HepG2 (cell line): Measurements from ENCODE around the gene SHISAL1. TPM values are rescaled to one million over a fixed set of nuclear protein-coding genes. Genes with fewer than 3 reads are reported as not detected.

Experiments
- ATAC-seq: fragments of 200-7000 bp; cut with Tn5 transposase; 3 replicates; pipeline ENCODE4 v1.9.1; 2020; ENCODE audit warnings: mild to moderate bottlenecking, moderate library complexity
- BruUV-seq: library from RNA; stranded (reverse); fragments of 400-500 nt; replicated peaks from 2 replicates; lab custom pipeline; 2021; lab: Mats Ljungman, UMichigan
- CTCF ChIA-PET: fragments of 300-600 bp; formaldehyde crosslinking; extraction: SDS; loops from one replicate; lab custom pipeline; 2021; ENCODE audit warnings: low total read pairs, inconsistent platforms, low intra/inter-chr PET ratio; lab: Yijun Ruan, JAX
- POLR2A ChIA-PET: fragments of 350-600 bp; sonication (Branson Sonifier 250); formaldehyde crosslinking; loops from one replicate; lab custom pipeline; 2020; ENCODE audit warnings: antibody characterized with exemption, inconsistent platforms; lab: Yijun Ruan, JAX
- DNase-seq: peaks from one replicate; pipeline ENCODE4 v3.0.0-alpha.2; 2015; ENCODE audit warnings: low spot score
- FAIRE-seq: peaks from 3 replicates; lab custom pipeline; 2011; peaks lifted over from hg19 to GRCh38; lab: Jason Lieb, UNC
- H2AFZ ChIP-seq: one replicate; pipeline ENCODE4 v1.6.1; 2011; ENCODE audit warnings: low read length, inconsistent platforms
- H3K27ac ChIP-seq: fragments of 300-600 bp; 3 replicates; pipeline ENCODE4 v1.8.0; 2011; ENCODE audit warnings: mixed run types, mild to moderate bottlenecking, mixed read lengths, low read length, inconsistent platforms; ENCODE audit not compliant: insufficient read depth; ENCODE audit errors: extremely low read length
- H3K27me3 ChIP-seq, 2 experiments: fragments of 200-600 bp in 1 of 2; 2 replicates in 1 of 2; 3 replicates in 1 of 2; pipeline versions ENCODE4 v1.6.0 to v1.8.0; 2011; ENCODE audit warnings: low read length in 2 of 2, mild to moderate bottlenecking in 2 of 2, moderate library complexity in 2 of 2, inconsistent platforms in 1 of 2; ENCODE audit not compliant: insufficient read depth in 2 of 2, control insufficient read depth in 1 of 2
- H3K36me3 ChIP-seq, 2 experiments: fragments of 200-600 bp in 1 of 2; replicated peaks in 1 of 2; 2 replicates in 1 of 2; 3 replicates in 1 of 2; pipeline versions ENCODE4 v1.5.1 to v1.8.0; 2011; ENCODE audit warnings: low read length in 2 of 2, inconsistent platforms in 1 of 2; ENCODE audit not compliant: insufficient read depth in 2 of 2, control insufficient read depth in 1 of 2
- H3K4me1 ChIP-seq: 2 replicates; pipeline ENCODE4 v1.5.1; 2012; ENCODE audit warnings: low read length, inconsistent platforms; ENCODE audit not compliant: insufficient read depth
- H3K4me2 ChIP-seq: 2 replicates; pipeline ENCODE4 v1.6.0; 2011; ENCODE audit warnings: low read depth, low read length, inconsistent platforms
- H3K4me3 ChIP-seq, 3 experiments: fragments of 200-600 bp in 1 of 3; sonication (generic), shearing (Covaris generic) in 1 of 3; replicated peaks in 1 of 3; 2 replicates each; pipeline ENCODE4 v1.5.1; 2011 to 2016; ENCODE audit warnings: low read length in 3 of 3, inconsistent platforms in 2 of 3, low read depth in 2 of 3, mild to moderate bottlenecking in 2 of 3, control low read depth in 1 of 3, mixed read lengths in 1 of 3; ENCODE audit not compliant: insufficient read depth in 1 of 3
- H3K79me2 ChIP-seq: one replicate; pipeline ENCODE4 v1.6.1; 2011; ENCODE audit warnings: low read length, inconsistent platforms; ENCODE audit not compliant: insufficient read depth
- H3K9ac ChIP-seq: 2 replicates; pipeline ENCODE4 v1.6.0; 2011; ENCODE audit warnings: mild to moderate bottlenecking, low read depth, low read length, inconsistent platforms; ENCODE audit not compliant: insufficient read depth
- H3K9me3 ChIP-seq: 2 replicates; pipeline ENCODE4 v1.5.1; 2012; ENCODE audit warnings: mild to moderate bottlenecking, low read length
- H4K20me1 ChIP-seq: 2 replicates; pipeline ENCODE4 v1.6.0; 2011; ENCODE audit warnings: inconsistent platforms, mild to moderate bottlenecking, low read length, moderate library complexity; ENCODE audit not compliant: insufficient read depth
- FOSL2 ChIP-seq: sonication (generic); formaldehyde crosslinking; IDR thresholded peaks from 2 replicates; pipeline ENCODE4 v1.4.0; 2020; ENCODE audit warnings: missing genetic modification reagents
- IKZF1 ChIP-seq: fragments of 450-650 bp; IDR thresholded peaks from 2 replicates; pipeline ENCODE4 v1.7.1; 2016
- IRF2 ChIP-seq: IDR thresholded peaks from 2 replicates; pipeline ENCODE4 v1.6.1; 2018; ENCODE audit warnings: missing genetic modification reagents, missing compliant biosample characterization
- TAF15 ChIP-seq: fragments of 200-400 bp; formaldehyde crosslinking; IDR thresholded peaks from one replicate; pipeline ENCODE4 v1.6.1; 2018; ENCODE audit warnings: mild to moderate bottlenecking, low read depth, low read length; ENCODE audit not compliant: poor library complexity, severe bottlenecking
- ZFP36 ChIP-seq: fragments of 150-350 bp; IDR thresholded peaks from 2 replicates; pipeline ENCODE4 v1.6.1; 2018; ENCODE audit warnings: borderline replicate concordance, low read length, low read depth; ENCODE audit not compliant: partially characterized antibody
- ZNF7 ChIP-seq: IDR thresholded peaks from 2 replicates; pipeline ENCODE4 v1.6.1; 2016; ENCODE audit warnings: missing biosample characterization, missing genetic modification reagents
- WGBS: methylation state at CpG from one replicate; pipeline ENCODE4 v1.1.6; 2017; ENCODE audit warnings: low lambda C conversion rate; 5-methylcytosine and 5-hydroxymethylcytosine counted together
- in situ Hi-C: cut with HindIII; loops from 2 replicates; pipeline ENCODE4 v1.10.0; 2017; ENCODE audit warnings: low pct_unique_long_range_greater_than_20kb; ENCODE audit not compliant: extremely low pct_ligation_motif_present
- intact Hi-C: fragments of 100-400 bp; cut with micrococcal nuclease; formaldehyde crosslinking; loops from one replicate; pipeline ENCODE4 v1.10.0; 2022; ENCODE audit not compliant: unreplicated experiment
- polyA plus RNA-seq, 8 experiments: library from polyadenylated mRNA; depleted of rRNA in 3 of 8; stranded (reverse) in 7 of 8; unstranded in 1 of 8; fragments of >200 nt; fragmentation: Illumina TruSeq in 4 of 8; extraction: Trizol in 4 of 8; gene quantifications; 2 replicates each; pipeline versions ENCODE4 v1.2.1 to v1.2.3, GENCODE V29; 2011 to 2016; ENCODE audit warnings: low read depth in 4 of 8, missing spikeins in 1 of 8, mixed read lengths in 1 of 8; ENCODE audit not compliant: insufficient read depth in 1 of 8
- total RNA-seq, 5 experiments: library from RNA; depleted of rRNA; stranded (reverse); fragments of >200 nt; fragmentation: Illumina TruSeq; extraction: Trizol; gene quantifications; 2 replicates each; pipeline ENCODE4 v1.2.3, GENCODE V29; 2016; ENCODE audit warnings: low read depth in 1 of 5
- TF ChIP-seq, protein P1 (sequence below): sonication (generic); formaldehyde crosslinking; IDR thresholded peaks from 2 replicates; pipeline ENCODE4 v1.5.0; 2020; ENCODE audit warnings: missing genetic modification reagents
- TF ChIP-seq, protein P2 (sequence below): sonication (generic); formaldehyde crosslinking; IDR thresholded peaks from 2 replicates; pipeline ENCODE4 v1.4.0; 2020; ENCODE audit warnings: missing genetic modification reagents, borderline replicate concordance
- TF ChIP-seq, protein P3 (sequence below): sonication (generic); formaldehyde crosslinking; IDR thresholded peaks from 2 replicates; pipeline ENCODE4 v1.4.0; 2020; ENCODE audit warnings: missing genetic modification reagents
- TF ChIP-seq, protein P4 (sequence below): IDR thresholded peaks from 2 replicates; pipeline ENCODE4 v1.6.1; 2016; ENCODE audit warnings: missing genetic modification reagents, missing compliant biosample characterization

The SHISAL1 gene
- total and polyA plus RNA-seq, 2 of the 13 experiments (the other 11 are each of a cell fraction or from before 2014, with no cell fraction given), result not detected

DNA sequence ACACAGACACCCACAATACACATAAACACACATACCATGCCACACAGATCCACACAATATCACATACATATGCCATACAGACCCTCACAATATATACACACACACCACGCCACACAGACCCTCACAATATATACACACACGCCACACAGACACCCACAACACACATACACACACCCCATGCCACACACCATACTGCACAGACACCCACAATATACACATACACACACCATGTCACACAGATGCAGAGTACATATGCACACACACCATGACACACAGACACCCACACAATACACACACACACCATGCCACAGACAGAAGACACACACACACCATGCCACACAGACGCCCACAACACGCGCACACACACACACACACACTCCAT lies 43.6 kb downstream of the SHISAL1 start:
- intact Hi-C loops, result no loop called here
- no TSS peak for BruUV-seq
- no peak for ATAC-seq

DNA sequence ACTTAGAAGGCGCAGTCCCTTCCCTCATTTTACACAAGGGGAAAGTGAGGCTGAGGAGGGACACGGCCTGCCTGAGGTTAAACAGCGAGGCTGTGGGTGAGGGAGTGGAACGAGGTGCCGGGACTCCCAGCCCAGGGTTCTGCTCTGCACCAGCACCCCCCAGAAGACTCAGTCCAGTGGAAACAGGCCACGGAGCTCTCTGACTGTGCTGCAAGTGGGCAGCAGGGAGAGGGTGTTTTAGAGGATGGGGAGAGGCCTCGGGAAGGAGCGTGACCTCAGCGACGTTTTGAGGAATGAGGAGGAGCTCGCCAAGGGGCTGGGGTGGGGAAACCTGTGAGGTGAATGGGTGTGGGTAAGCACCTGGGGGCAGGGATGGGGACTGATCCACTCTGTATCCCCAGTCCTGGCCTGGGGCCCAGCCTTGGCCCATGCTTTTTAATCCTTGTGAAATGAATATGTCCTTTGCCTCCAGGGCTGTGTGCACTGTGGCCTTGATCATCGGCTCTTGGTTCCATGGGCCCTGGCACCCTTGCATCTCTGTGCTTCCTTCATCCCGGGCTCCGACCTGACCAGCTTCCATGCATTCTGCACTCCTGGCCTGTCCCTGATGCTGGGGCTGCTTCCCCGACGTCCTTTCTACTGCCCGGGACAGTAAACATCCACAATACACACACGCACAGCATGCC lies 44.2 kb downstream of the SHISAL1 start:
- in situ Hi-C loops, result no loop called here
- H3K27me3 ChIP-seq, result peaks cover 0 to 10% of the 10 kb centered on the region in 2 experiments; a peak in 1 of 5 replicates
- no peak overlapping the region for H3K4me3 ChIP-seq
- CTCF ChIA-PET, result no interaction called here
- H3K27ac ChIP-seq, result no peak overlapping the region
- ATAC-seq (no peak), FAIRE-seq (no peak), DNase-seq (no peak)
- WGBS, result 4% methylated on average over 18 of the region's 18 CpGs
- no peak overlapping the region for H2AFZ ChIP-seq
- no peak overlapping the region for H3K4me2 ChIP-seq
- H3K36me3 ChIP-seq, result no peaks in the 10 kb centered on the region
- POLR2A ChIA-PET, result no interaction called here
- no TSS peak for BruUV-seq
- H3K9me3 ChIP-seq, result no peaks in the 10 kb centered on the region
- intact Hi-C loops, result no loop called here
- no peak overlapping the region for H3K9ac ChIP-seq
- TF ChIP-seq FOSL2 (no peak), ZNF7 (no peak)
- TF ChIP-seq, protein P1, sequence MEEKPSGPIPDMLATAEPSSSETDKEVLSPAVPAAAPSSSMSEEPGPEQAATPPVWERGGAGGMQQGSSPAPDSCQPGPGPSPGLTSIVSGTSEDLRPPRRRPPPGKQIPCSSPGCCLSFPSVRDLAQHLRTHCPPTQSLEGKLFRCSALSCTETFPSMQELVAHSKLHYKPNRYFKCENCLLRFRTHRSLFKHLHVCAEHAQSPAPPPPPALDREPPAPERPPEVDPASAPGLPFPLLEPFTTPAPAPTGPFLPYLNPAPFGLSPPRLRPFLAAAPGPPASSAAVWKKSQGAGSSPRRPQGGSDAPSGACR (CRISPR knock-in tag), result no peak
- TF ChIP-seq, protein P2, sequence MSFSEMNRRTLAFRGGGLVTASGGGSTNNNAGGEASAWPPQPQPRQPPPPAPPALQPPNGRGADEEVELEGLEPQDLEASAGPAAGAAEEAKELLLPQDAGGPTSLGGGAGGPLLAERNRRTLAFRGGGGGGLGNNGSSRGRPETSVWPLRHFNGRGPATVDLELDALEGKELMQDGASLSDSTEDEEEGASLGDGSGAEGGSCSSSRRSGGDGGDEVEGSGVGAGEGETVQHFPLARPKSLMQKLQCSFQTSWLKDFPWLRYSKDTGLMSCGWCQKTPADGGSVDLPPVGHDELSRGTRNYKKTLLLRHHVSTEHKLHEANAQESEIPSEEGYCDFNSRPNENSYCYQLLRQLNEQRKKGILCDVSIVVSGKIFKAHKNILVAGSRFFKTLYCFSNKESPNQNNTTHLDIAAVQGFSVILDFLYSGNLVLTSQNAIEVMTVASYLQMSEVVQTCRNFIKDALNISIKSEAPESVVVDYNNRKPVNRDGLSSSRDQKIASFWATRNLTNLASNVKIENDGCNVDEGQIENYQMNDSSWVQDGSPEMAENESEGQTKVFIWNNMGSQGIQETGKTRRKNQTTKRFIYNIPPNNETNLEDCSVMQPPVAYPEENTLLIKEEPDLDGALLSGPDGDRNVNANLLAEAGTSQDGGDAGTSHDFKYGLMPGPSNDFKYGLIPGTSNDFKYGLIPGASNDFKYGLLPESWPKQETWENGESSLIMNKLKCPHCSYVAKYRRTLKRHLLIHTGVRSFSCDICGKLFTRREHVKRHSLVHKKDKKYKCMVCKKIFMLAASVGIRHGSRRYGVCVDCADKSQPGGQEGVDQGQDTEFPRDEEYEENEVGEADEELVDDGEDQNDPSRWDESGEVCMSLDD (CRISPR knock-in tag), result no peak
- TF ChIP-seq, protein P3, sequence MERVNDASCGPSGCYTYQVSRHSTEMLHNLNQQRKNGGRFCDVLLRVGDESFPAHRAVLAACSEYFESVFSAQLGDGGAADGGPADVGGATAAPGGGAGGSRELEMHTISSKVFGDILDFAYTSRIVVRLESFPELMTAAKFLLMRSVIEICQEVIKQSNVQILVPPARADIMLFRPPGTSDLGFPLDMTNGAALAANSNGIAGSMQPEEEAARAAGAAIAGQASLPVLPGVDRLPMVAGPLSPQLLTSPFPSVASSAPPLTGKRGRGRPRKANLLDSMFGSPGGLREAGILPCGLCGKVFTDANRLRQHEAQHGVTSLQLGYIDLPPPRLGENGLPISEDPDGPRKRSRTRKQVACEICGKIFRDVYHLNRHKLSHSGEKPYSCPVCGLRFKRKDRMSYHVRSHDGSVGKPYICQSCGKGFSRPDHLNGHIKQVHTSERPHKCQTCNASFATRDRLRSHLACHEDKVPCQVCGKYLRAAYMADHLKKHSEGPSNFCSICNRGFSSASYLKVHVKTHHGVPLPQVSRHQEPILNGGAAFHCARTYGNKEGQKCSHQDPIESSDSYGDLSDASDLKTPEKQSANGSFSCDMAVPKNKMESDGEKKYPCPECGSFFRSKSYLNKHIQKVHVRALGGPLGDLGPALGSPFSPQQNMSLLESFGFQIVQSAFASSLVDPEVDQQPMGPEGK (CRISPR knock-in tag), result no peak
- H3K4me1 ChIP-seq, result no peaks in the 10 kb centered on the region
- H4K20me1 ChIP-seq, result no peaks in the 10 kb centered on the region
- no peaks in the 10 kb centered on the region for H3K79me2 ChIP-seq

More for the DNA sequence above, 43.6 kb downstream of the SHISAL1 start:
- Histone ChIP-seq H3K27me3 (peaks cover 0 to 10% of the 10 kb centered on the region in 2 experiments; a peak in 1 of 5 replicates), H2AFZ (no peak overlapping the region), H3K4me1 (no peaks in the 10 kb centered on the region), H3K9ac (no peak overlapping the region), H3K36me3 (no peaks in the 10 kb centered on the region), H3K4me3 (no peak overlapping the region), H4K20me1 (no peaks in the 10 kb centered on the region), H3K27ac (no peak overlapping the region), H3K79me2 (no peaks in the 10 kb centered on the region), H3K4me2 (no peak overlapping the region), H3K9me3 (no peaks in the 10 kb centered on the region)
- no peak for DNase-seq
- in situ Hi-C loops, result no loop called here
- POLR2A ChIA-PET, result no interaction called here
- 10% methylated on average over 5 of the region's 5 CpGs for WGBS
- no peak for FAIRE-seq
- CTCF ChIA-PET, result no interaction called here
- TF ChIP-seq TAF15 (no peak), IRF2 (CRISPR knock-in tag) (no peak), ZFP36 (no peak), IKZF1 (0 out of 2 replicates have a peak, but pooled peaks have one; percentile 75)
- TF ChIP-seq, protein P4, sequence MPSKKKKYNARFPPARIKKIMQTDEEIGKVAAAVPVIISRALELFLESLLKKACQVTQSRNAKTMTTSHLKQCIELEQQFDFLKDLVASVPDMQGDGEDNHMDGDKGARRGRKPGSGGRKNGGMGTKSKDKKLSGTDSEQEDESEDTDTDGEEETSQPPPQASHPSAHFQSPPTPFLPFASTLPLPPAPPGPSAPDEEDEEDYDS (CRISPR knock-in tag), result no peak
